ENCODE results near the gene UBR4.

Gene UBR4

GRCh38 chr1:19124273-19124672 lies 85.8 kb downstream of the UBR4 start:
- H3K4me3 ChIP-seq (ENCODE audit: low read depth, low read length), result no peak overlapping the region
- no peak for TF ChIP-seq CTCF (IDR thresholded peaks at IDR 0.05; ENCODE audit: low read depth, low read length)
- in situ Hi-C loops (cut with HindIII; ENCODE audit: low sequenced_read_pairs), result no loop called here
- DNase-seq (ENCODE audit: low read depth, low spot score), result no peak

DNA sequence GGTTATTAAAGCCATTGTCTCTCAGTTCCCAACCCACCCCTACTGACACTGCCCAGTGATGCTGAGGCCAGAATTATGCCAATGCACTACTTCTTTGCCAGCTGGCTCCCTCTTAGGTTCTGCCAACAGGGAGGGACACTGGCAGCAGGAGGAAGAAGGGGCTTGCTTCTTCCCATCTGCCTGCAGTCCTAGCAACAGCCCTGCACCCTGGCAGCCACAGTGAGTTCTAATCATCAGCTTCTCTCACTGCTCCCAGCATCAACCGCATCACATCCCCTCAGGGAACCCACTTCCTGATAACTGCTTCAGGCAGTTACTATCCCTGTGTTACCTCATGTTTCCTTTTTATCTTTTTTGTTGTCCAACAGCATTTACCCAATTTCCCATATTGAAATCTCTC lies 86.2 kb downstream of the UBR4 start:
- TF ChIP-seq CTCF (IDR thresholded peaks at IDR 0.05; ENCODE audit: low read depth, low read length), result no peak
- in situ Hi-C loops (cut with HindIII; ENCODE audit: low sequenced_read_pairs), result no loop called here
- H3K4me3 ChIP-seq (ENCODE audit: low read depth, low read length), result no peak overlapping the region
- DNase-seq (ENCODE audit: low read depth, low spot score), result no peak

DNA sequence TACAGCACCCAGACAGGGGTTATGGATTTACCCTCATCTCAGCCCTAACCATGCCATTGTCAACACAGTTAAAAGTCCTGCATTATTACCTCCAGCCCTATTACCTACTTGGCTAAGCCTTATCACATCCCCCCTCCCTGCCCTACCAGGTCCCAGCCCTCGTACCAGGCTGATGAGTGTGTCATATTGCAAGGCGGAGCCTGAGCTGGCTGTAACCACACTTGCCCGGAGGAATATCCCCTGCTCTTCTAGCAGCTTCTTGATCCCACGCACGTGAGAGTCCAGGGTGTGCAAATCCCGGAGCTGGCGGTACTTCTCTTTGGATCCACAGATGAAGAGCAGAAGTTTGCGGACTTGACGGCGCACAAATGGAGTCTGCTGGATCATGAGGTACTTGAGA lies 87.4 kb downstream of the UBR4 start:
- DNase-seq (ENCODE audit: low read depth, low spot score), result no peak
- in situ Hi-C loops (cut with HindIII; ENCODE audit: low sequenced_read_pairs), result no loop called here
- no peak for TF ChIP-seq CTCF (IDR thresholded peaks at IDR 0.05; ENCODE audit: low read depth, low read length)
- no peak overlapping the region for H3K4me3 ChIP-seq (ENCODE audit: low read depth, low read length)

- no peak for TF ChIP-seq CTCF (IDR thresholded peaks at IDR 0.05; ENCODE audit: low read depth, low read length)
- no peak overlapping the region for H3K4me3 ChIP-seq (ENCODE audit: low read depth, low read length)
- in situ Hi-C loops (cut with HindIII; ENCODE audit: low sequenced_read_pairs), result no loop called here
- DNase-seq (ENCODE audit: low read depth, low spot score), result no peak
Measured at GRCh38 chr1:19121192-19121591, 88.9 kb downstream of the UBR4 start.

DNA sequence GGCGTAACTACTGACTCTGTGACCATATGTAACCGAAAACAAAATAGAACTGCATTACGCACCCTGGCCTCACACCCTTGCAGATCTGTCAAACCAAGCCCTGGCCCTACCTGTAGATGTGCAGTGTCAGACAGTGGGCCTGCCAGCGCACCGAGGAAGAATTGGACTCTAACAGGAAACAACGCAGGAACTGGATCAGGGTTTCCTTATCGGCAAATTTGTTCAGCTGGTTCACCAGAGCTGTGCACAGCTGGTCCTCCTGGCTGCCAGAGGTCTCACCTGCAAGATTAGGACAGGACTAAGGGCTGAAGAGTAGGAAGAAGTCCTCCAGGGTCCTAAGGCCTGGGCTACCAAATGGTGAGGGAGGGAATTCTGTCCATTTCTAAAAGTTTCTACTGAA lies 90.0 kb downstream of the UBR4 start:
- no peak for DNase-seq (ENCODE audit: low read depth, low spot score)
- no peak overlapping the region for H3K4me3 ChIP-seq (ENCODE audit: low read depth, low read length)
- in situ Hi-C loops (cut with HindIII; ENCODE audit: low sequenced_read_pairs), result no loop called here
- TF ChIP-seq CTCF (IDR thresholded peaks at IDR 0.05; ENCODE audit: low read depth, low read length), result no peak

DNA sequence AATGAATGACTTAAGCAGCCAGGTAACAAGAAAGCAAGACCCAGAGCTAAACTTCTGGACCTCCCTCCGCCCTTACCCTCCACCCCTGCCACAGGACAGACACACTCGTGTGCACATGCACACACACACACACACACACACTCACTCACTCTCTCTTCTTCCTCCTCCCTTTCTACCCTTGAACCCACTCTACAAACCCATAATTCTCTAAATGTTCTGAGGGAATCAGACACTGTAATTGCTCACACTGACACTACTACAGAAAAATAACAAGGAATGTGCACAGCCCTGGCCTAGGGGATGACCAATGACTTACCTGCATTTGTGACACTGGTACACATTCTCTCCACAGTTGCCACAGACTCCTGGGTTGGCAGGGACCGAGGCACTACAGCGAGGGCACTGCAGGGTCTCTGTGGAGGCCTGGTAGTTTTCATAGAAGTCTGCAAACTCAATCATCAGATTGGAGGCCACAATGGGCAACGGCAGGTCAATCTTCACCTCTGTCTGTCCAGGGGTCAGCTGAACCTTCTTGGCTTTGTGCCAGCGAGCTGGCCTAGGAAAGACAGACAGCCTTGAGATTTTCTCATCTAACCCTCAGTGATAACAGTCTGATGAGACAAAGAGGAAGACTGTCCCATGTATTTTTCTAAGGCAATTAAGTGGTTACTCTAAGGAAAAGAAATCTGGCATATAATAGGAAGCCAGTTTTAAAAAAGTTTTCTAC lies 94.8 kb downstream of the UBR4 start:
- in situ Hi-C loops (cut with HindIII; ENCODE audit: low sequenced_read_pairs), result no loop called here

More for the DNA sequence above, 94.8 kb downstream of the UBR4 start:
- DNase-seq (ENCODE audit: low read depth, low spot score), result no peak
- no peak for TF ChIP-seq CTCF (IDR thresholded peaks at IDR 0.05; ENCODE audit: low read depth, low read length)
- no peak overlapping the region for H3K4me3 ChIP-seq (ENCODE audit: low read depth, low read length)
